Activated CD4-positive, alpha-beta T cell treated with anti-CD3 and anti-CD28 coated beads, Interleukin-2, amount 50 U/mL, for 1 hour (primary cell): Measurements from ENCODE around the gene DDIT3.
"Not testable (repeated sequence)": the region's sequence is repeated elsewhere in the genome, so short reads cannot be mapped to it uniquely, and the experiment has no call there.

Source experiments
- DNase-seq: peaks from one replicate; pipeline ENCODE4 v3.0.0-alpha.2; 2020

Gene DDIT3

GRCh38 chr12:57520053-57520818, at the start of gene DDIT3:
Gene DDIT3, minus strand, starts transcription at chr12:57520514. Its CDS starts 3,108 bp downstream, at chr12:57517406.
- peak; percentile 100 for DNase-seq

DNA sequence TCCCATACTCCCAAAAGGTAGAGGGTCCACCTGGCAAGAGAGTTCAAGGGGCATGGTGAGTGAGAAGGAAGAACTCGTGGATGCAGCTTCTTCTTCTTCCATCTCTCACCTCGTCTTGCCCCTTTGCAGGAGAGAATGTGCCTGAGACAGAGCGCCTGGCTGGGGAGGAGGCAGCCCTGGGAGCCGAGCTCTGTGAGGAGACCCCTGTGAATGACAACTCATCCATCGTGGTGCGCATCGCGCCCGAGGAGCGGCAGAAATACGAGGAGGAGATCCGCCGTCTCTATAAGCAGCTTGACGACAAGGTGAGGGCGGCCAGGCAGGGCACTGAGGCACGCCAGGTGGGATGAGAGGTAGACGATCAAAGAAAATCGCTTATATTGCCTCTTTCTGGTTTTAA, 49.5 kb upstream of the DDIT3 start:
- no peak for DNase-seq

DNA sequence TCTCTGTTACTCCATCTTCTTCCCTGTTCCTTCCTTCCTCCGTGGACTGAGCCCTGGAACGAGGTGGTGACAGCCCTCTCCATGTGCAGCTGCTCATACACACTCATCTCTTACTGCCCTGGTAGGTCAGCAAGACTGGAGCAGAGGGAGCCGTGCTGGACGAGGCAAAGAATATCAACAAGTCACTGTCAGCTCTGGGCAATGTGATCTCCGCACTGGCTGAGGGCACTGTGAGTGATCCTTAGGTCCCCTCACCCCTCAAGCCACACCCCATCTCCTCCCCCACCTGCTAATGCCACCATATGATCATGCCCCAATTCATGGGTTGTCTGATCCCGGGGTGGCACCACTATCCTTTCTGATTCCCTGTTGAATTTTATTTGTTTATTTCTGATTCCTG, 48.5 kb upstream of the DDIT3 start:
- DNase-seq: no peak

DNA sequence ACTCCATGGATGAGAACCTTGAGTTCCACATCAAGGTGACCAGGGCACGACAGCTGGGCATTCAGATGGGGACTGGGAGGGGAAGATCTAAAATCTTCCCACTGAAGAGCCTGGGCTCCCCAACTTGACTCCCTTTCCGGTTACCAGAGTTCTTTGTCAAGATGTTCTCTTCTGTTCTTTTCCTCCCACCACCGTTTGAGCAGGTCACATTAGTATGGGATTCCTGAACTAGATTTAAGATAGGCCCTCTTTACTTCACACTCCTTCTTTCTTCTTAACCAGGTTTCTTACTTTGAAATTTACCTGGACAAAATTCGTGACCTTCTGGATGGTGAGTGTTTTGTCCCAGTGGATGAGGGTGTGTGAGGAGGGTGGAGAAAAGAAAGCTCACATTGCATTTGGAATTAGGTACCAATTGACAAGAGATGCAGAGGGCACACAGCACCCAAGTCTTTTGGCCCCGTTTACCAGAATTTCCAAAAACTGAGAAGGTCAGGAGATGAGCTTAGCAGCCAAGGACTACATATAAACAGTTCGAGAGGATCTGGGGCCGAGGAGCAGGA, 43.9 kb upstream of the DDIT3 start:
- DNase-seq: no peak

GRCh38 chr12:57563358-57563757, 43.0 kb upstream of the DDIT3 start:
- no peak for DNase-seq

DNA sequence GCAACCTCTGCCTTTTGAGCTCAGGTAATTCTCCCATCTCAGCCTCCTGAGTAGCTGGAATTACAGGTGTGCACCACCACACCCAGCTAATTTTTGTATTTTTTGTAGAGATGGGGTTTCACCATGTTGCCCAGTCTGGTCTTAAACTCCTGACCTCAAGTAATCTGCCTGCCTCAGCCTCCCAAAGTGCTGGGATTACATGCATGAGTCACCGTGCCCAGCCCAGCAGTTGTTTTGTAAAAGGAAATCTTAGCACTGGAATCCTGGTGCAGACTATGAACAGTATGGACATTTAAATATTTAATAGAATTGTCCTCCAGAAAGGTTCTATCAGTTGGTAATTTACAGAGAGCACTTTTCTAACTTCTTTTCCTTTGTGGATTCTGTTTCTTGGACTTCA, 40.8 kb upstream of the DDIT3 start:
- not testable (repeated sequence) for DNase-seq

- DNase-seq: no peak
Observed at GRCh38 chr12:57560516-57560915, 40.2 kb upstream of the DDIT3 start.

DNA sequence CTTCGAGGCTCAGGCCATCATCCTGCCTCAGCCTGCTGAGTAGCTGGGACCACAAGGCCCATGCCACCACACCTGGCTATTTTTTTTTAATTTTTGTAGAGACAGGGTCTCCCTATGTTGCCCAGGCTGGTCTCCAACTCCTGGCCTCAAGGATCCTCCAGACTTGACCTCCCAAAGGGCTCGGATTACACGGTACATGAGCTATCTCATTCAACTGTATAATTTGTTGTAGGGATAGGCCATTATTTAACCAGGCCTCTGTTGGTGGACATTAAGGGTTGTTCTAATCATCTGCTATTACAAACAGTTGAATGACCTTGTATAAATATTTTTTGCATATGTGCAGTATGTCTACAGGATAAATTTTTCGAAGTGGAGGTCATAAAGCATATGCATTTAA, 38.5 kb upstream of the DDIT3 start:
- no peak for DNase-seq

DNA sequence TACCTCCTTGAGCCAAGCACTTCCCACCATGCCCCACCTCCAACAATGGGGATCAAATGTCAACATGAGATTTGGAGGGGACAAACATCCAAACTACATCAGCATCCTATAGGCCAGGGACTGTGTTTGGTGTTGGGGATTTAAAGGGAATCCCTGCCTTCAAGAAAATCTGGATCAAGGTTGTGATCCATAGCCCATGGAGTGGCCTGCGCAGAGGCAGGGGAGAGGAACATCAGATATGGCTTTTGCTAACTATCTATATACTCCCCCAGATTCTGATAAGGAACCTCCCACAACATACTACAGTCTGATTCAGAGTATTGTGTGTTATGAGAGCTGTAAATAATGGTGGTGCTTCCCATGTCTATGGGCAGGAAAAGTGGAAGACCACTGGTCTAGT, 34.6 kb upstream of the DDIT3 start:
- DNase-seq: no peak

GRCh38 chr12:57554453-57554852, 34.1 kb upstream of the DDIT3 start:
- no peak for DNase-seq

- no peak for DNase-seq
Observed at GRCh38 chr12:57553343-57554202, 33.3 kb upstream of the DDIT3 start.

GRCh38 chr12:57552835-57553313, 32.6 kb upstream of the DDIT3 start:
- no peak for DNase-seq

GRCh38 chr12:57552306-57552651, 32.0 kb upstream of the DDIT3 start:
- DNase-seq: no peak

DNA sequence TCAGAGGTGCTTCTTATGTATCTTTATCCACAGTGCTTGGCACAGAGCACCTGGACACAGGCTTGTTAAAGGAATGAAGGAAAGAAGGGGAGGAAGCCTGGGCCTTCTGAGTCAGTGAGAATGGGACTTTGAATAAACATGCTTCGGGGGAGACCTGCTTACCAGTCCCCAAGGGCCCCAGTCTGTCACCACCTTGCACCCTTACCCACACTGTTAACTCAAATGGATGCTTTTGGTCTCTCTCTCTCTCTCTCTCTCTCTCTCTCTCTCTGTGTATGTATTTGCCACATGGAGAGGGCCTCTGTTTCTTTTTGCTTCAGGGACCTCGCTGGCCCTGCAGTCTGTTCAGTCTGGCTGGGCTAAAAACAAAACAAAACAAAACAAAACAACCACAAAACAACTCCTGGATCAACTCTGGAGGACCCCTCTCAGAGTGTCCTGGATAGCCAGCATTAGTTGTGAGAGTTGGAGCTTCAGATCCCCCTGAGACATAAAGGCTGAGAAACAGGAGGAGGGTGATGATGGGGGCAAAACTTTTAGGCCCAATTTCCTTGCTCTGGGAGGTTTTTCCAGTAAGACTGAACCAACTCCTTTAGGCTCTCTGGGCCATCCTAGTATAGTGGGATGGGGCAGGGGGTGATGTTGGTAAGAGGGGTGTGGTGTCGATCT, 31.5 kb upstream of the DDIT3 start:
- no peak for DNase-seq

DNA sequence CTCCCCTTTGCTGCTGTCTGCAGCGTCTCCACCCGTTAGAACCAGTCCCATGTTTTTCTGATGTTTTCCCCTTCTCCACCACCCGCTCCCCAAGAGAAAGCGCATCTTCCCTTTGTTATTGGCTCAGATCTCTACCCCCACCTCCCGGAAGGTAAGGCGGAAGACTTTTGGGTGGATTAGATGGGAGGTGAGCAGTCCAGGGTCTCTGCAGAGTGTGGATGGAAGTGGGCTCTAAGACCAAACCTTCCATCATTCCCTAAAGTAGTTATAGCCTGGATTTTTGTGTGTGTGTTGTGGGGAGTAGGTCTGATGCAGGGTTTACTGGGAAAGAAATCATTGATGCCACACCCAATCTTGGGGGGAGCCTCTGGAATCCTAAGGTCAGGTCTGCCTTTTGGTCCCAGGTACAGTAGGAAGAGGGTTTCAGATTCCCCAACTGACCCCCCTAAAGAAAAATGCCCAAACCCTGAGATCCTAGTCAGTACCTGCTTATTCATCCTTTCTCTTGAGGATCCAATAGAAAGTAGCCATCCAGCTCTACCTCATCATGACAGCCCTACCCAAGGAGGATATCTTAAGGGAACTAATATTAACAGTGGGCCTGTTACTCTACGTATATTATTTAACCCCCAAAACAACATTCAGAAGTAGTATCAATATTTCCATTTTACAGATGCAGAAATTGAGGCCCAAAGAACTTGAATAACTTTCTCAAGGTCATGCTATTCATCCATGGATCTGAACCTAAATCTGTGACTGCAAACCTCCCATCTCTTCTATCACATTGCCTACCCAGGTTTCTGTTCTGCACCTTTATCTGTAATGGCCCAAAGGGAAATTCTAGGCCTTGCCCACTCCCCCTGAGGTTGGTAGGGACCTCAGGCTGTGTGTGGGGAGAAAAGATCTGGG, 30.6 kb upstream of the DDIT3 start:
- no peak for DNase-seq

- peak; percentile 41 for DNase-seq
Observed at GRCh38 chr12:57549909-57550640, 29.8 kb upstream of the DDIT3 start, which contains the start of gene KIF5A. Gene KIF5A, plus strand, starts transcription at chr12:57550044. Its CDS starts 228 bp downstream, at chr12:57550272.

- no peak for DNase-seq
Observed at GRCh38 chr12:57549203-57549908, 29.0 kb upstream of the DDIT3 start.

DNA sequence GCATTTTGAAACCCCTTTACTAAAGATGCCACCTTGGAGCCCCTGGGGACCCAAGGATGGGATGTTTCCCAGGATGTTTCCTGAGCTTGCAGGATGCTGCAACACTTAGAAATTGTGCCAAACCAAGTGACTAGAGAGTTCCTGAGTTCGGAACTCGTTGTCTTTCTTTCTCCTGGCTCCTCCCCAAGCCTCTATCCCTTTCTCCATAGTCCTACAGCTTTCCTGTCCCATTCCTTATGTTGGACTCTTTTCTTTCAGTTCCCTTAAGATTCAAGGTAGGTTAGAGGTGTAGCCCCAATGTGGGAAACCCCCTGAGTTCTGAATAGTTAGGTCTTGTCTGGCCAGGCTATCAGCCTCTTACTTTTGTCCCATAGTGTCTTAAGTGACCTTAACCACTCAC, 28.2 kb upstream of the DDIT3 start:
- DNase-seq: no peak

DNA sequence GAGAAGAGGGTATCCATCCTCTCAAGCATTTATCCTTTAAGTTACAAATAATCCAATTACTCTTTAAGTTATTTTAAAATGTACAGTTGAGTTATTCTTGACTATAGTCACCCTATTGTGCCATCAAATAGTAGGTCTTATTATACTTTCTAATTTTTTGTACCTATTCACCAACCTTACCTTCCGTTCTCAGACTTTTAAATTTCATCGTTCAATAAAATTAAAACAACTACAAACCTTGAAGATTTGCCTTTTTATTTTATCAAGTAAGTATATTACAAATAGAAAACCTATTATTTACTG, 27.6 kb upstream of the DDIT3 start:
- DNase-seq: no peak

DNA sequence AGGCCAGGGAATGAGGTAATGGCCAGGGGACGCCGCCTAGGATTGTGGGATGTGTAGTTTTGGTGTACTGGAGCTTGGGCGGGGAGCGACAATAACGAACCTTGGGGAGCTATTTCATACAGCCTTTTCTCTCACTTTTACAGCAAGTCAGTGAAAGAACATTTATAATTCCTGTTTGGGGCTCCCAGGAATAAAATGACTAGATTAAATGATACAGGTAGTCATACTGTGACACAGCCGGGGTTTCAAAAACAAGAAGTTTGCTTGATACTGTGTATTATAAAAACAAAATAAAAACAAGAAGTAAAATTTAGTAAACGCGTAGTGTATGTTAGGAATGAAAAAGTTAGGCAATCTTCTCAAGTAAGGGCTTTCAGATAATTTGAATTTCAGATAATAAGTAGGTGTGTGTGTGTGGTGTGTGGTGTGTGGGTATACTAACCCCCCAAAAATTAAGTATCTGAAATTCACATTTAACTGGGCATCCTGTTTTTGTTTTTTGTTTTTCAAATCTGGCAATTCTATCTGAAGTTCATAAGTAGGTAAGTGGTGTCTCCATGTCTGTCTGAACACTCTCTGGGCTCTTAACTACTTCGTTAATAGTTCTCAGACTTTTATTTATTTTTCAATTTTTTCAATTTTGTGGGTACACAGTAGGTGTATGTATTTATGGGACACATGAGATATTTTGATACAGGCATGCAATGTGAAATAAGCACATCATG, 27.1 kb upstream of the DDIT3 start:
- DNase-seq: no peak
